Small intestine (tissue), 7 donors: Measurements from ENCODE around the gene IGF2R. TPM values are rescaled to one million over a fixed set of nuclear protein-coding genes. Genes with fewer than 3 reads are reported as not detected.
A peak's percentile ranks its signal among the peaks of the same experiment; 100 is the strongest.

Experiments used
- DNase-seq, 2 donors: peaks; one replicate each; pipeline versions ENCODE4 v3.0.0 to v3.0.0-alpha.2; 2013
- FAIRE-seq: peaks from 2 replicates; lab custom pipeline; 2012; peaks lifted over from hg19 to GRCh38; lab: Jason Lieb, UNC
- H3K27ac ChIP-seq, 3 donors: one replicate each; pipeline ENCODE4 v1.5.1; 2013; ENCODE audit warnings: low read length in 2 of 3, mild to moderate bottlenecking in 2 of 3, control low read depth in 1 of 3, inconsistent platforms in 1 of 3, low read depth in 1 of 3, moderate library complexity in 1 of 3
- H3K27me3 ChIP-seq, 3 donors: one replicate each; pipeline ENCODE4 v1.6.1; 2013; ENCODE audit warnings: low read length in 3 of 3, inconsistent platforms in 1 of 3; ENCODE audit not compliant: control insufficient read depth in 3 of 3, insufficient read depth in 3 of 3
- H3K36me3 ChIP-seq, 3 donors: one replicate each; pipeline ENCODE4 v1.6.1; 2013; ENCODE audit warnings: low read length in 3 of 3, inconsistent platforms in 1 of 3, low read depth in 1 of 3, mild to moderate bottlenecking in 1 of 3, moderate library complexity in 1 of 3; ENCODE audit not compliant: control insufficient read depth in 3 of 3, insufficient read depth in 2 of 3
- H3K4me1 ChIP-seq, 3 donors: one replicate each; pipeline ENCODE4 v1.6.1; 2013; ENCODE audit warnings: low read length in 2 of 3, inconsistent platforms in 1 of 3, low read depth in 1 of 3, mild to moderate bottlenecking in 1 of 3, moderate library complexity in 1 of 3; ENCODE audit not compliant: control insufficient read depth in 3 of 3, insufficient read depth in 2 of 3
- H3K4me3 ChIP-seq, 3 donors: one replicate each; pipeline ENCODE4 v1.5.1; 2013; ENCODE audit warnings: low read length in 3 of 3, control low read depth in 1 of 3, inconsistent platforms in 1 of 3, low read depth in 1 of 3, mild to moderate bottlenecking in 1 of 3, moderate library complexity in 1 of 3
- H3K9me3 ChIP-seq, 2 donors: one replicate each; pipeline ENCODE4 v1.6.1; 2013; ENCODE audit warnings: low read depth in 1 of 2, low read length in 1 of 2; ENCODE audit not compliant: control insufficient read depth in 2 of 2, insufficient read depth in 1 of 2
- WGBS, 3 donors: extraction: QIAGEN DNeasy Blood & Tissue Kit; methylation state at CpG; one replicate each; pipeline ENCODE4 v1.1.7; 2013; 5-methylcytosine and 5-hydroxymethylcytosine counted together
- polyA plus RNA-seq, 4 donors: library from polyadenylated mRNA; stranded (reverse) in 3 of 4; unstranded in 1 of 4; fragments of 200-250 nt in 3 of 4; fragments of 120-200 nt in 1 of 4; gene quantifications; one replicate each; pipeline versions ENCODE4 v1.2.1 to v1.2.3, GENCODE V29; 2013
- donor health status: healthy with polysubstance abuse.
- donor health status: control.
- donor health status: control.
- donor health status: Bipolar disorder and iron deficiency.
- donor health status: healthy.

IGF2R gene
- polyA plus RNA-seq, 4 donors: 4.9 to 111 (median 14.7) TPM

DNA sequence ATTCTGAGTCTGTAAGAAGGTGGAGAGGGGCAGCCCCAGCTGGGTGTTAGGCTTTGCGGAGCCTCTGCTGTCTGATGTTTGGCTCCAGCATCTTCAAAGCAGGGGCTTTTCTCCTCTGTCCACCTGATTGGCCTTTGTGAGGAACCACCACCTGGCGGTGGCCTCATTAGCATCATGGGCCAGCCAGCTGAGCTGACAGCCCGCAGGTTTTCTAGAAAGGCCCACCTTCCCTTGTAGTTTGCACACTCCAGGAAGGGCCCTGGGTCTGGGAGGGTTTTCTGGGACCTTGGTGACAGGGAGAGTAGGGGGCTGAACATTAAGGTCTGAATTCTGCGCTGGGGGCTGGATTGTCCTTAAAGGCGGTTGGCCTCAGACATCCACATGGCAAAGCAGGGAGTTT is 11.6 kb downstream of the IGF2R start:
- FAIRE-seq (no peak), DNase-seq (no peak)
- WGBS, 3 donors: 85 to 96% (median 96%) methylated on average over 5 of the region's 5 CpGs
- no peaks in the 10 kb centered on the region for H3K27me3 ChIP-seq
- H3K27ac ChIP-seq: no peak overlapping the region
- H3K36me3 ChIP-seq: peaks cover 0 to 4% (median 0%) of the 10 kb centered on the region in 3 donors
- no peaks in the 10 kb centered on the region for H3K9me3 ChIP-seq
- H3K4me3 ChIP-seq: no peak overlapping the region
- peaks cover 9 to 43% (median 40%) of the 10 kb centered on the region in 3 donors for H3K4me1 ChIP-seq

DNA sequence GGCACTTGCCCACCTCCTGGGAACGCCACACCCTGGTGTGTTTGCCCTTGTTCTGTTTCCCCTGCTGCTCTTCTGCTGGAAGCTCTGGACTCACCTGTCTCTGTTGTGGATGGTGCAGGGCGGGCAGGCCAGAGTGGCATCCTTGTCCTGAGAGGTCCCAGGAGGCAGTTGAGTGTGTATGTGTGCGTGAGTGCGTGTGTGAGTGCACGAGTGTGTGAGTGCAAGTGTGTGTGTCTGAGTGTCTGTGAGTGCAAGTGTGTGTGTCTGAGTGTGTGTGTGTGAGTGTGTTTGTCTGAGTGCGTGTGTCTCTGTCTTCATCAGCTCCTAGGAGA is 12.2 kb downstream of the IGF2R start:
- DNase-seq (no peak), FAIRE-seq (no peak)
- H3K36me3 ChIP-seq: peaks cover 0 to 4% (median 0%) of the 10 kb centered on the region in 3 donors
- H3K27me3 ChIP-seq: no peaks in the 10 kb centered on the region
- H3K27ac ChIP-seq: peak overlapping the region in 1 of 3 donors; percentile 83
- no peaks in the 10 kb centered on the region for H3K9me3 ChIP-seq
- 84 to 86% (median 85%) methylated on average over 6 of the region's 6 CpGs for WGBS, 3 donors
- peaks cover 9 to 46% (median 40%) of the 10 kb centered on the region in 3 donors for H3K4me1 ChIP-seq
- no peak overlapping the region for H3K4me3 ChIP-seq

DNA sequence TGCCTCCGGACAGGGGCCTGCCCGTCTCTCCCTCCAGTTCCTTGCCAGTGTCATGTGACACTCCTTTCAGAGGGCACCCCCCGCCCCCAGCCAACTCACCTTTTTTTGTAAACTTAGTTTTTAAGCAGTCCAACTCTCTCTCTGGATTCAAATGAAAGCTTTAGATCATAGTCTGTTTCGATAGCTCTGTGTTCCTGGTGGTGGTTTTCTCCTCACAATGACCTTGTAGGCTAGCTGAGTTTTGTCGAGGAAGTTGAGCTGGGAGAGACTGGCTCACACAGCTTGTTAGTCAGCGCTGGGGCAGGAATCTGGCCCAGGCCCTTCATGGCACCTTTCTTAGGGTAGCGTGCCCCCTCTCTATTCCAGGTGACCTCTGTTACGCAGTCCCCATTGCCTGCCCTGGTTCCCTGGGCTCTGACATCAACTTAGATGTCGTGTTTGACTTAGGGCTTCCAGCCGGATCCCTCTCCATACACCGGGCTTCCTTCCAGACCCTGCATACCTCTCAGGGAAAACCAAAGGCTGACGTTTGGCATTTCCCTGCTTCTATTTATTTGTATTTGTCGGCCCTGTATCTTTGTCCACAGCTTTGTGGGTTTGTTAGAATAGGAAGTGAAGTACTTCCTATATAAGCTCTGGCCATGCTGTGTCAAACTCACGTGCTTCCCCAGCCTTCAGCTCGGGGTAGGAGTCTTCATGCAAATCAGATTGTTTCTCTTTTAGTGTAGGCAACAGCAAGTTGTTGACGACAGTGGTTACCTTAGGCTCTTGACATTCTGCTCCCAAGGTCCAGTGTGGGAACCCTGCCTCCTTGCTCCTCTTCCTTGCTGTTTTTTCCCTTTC is 12.7 kb downstream of the IGF2R start:
- peaks cover 9 to 46% (median 40%) of the 10 kb centered on the region in 3 donors for H3K4me1 ChIP-seq
- WGBS, 3 donors: 44 to 55% (median 46%) methylated on average over 16 of the region's 16 CpGs
- DNase-seq (peak; percentile 43 to 44), FAIRE-seq (no peak)
- peak overlapping the region in 2 of 3 donors; percentile 54 to 83 for H3K27ac ChIP-seq
- H3K9me3 ChIP-seq: no peaks in the 10 kb centered on the region
- H3K36me3 ChIP-seq: peaks cover 0 to 4% (median 0%) of the 10 kb centered on the region in 3 donors
- no peak overlapping the region for H3K4me3 ChIP-seq
- H3K27me3 ChIP-seq: no peaks in the 10 kb centered on the region

- peak in 1 of 2 donors; percentile 52 for DNase-seq
Measured at GRCh38 chr6:159982731-159983506, 14.0 kb downstream of the IGF2R start.

DNA sequence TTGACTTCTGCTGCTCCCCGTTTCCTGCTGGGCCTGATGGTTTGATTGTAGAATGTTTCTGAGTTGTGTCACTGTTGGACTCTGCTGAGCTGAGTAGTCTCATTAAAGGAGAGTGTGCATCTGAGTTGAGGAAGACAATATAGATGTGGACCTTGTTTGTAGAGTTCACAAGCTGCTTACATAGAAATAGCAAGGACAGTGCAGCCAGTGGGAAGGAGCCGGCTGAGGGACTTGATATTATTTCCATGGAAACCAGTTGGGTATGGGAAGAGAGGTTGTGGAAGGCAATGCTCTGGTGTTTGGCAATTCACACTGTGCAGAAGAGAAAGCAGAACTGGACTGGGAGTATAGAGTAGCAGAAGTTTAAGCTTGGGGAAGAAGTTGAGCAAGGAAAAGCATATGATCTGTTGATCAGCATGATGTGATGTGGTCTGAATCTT is 14.8 kb downstream of the IGF2R start:
- H3K4me3 ChIP-seq: no peak overlapping the region
- no peaks in the 10 kb centered on the region for H3K27me3 ChIP-seq
- H3K4me1 ChIP-seq: peaks cover 3 to 34% (median 33%) of the 10 kb centered on the region in 3 donors
- peaks cover 0 to 2% (median 0%) of the 10 kb centered on the region in 3 donors for H3K36me3 ChIP-seq
- 35 to 51% (median 49%) methylated on average over 2 of the region's 2 CpGs for WGBS, 3 donors
- FAIRE-seq (no peak), DNase-seq (peak in 1 of 2 donors; percentile 33)
- H3K9me3 ChIP-seq: no peaks in the 10 kb centered on the region
- peak overlapping the region in 2 of 3 donors; percentile 18 to 52 for H3K27ac ChIP-seq

More at GRCh38 chr6:159982731-159983506, 14.0 kb downstream of the IGF2R start:
- Histone ChIP-seq H3K36me3 (peaks cover 0 to 2% (median 0%) of the 10 kb centered on the region in 3 donors), H3K27ac (peak overlapping the region in 2 of 3 donors; percentile 40 to 52), H3K27me3 (no peaks in the 10 kb centered on the region), H3K4me3 (no peak overlapping the region), H3K9me3 (no peaks in the 10 kb centered on the region), H3K4me1 (peaks cover 9 to 40% (median 36%) of the 10 kb centered on the region in 3 donors)
- 57 to 76% (median 64%) methylated on average over 6 of the region's 6 CpGs for WGBS, 3 donors
- FAIRE-seq: no peak

GRCh38 chr6:159984268-159984786 is 15.4 kb downstream of the IGF2R start:
- 84 to 86% (median 86%) methylated on average over 11 of the region's 11 CpGs for WGBS, 3 donors
- FAIRE-seq: no peak
- Histone ChIP-seq H3K36me3 (peaks cover 0 to 6% (median 0%) of the 10 kb centered on the region in 3 donors), H3K4me3 (no peak overlapping the region), H3K27me3 (no peaks in the 10 kb centered on the region), H3K4me1 (peaks cover 6 to 33% (median 28%) of the 10 kb centered on the region in 3 donors), H3K27ac (no peak overlapping the region), H3K9me3 (no peaks in the 10 kb centered on the region)
- DNase-seq: no peak

DNA sequence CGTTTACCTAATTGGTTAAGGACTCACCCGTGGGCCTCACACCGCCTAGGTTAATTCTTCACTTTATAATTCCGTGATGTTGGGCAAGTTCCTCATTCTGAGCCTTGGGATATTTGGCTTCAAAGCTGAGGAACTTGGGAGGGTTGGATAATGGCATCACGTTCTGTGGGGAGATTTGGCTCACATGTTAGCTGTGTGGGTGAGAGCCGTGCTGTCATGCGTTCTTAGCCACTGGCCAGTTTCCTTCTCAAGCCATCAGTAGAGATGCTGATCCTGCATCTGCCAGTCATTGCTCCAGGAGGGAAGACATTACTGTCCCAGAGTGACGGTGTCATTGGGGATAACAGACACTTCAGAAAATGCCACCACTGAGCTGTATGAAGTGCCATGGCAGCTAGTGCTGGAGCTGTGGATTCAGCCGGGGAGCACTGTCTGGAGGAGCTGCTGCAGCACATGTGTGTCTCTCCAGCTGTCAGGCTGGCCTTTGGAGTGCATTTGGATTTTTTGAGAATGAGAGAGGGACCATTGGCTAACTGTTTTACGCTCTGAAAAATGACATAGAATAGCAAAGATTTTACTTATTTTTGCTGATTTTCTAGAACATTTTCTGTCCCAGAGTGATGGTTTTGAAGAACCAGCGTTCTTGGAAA is 16.5 kb downstream of the IGF2R start:
- Histone ChIP-seq H3K27me3 (no peaks in the 10 kb centered on the region), H3K27ac (no peak overlapping the region), H3K9me3 (no peaks in the 10 kb centered on the region), H3K4me1 (peaks cover 9 to 38% (median 28%) of the 10 kb centered on the region in 3 donors), H3K36me3 (peaks cover 0 to 6% (median 0%) of the 10 kb centered on the region in 3 donors), H3K4me3 (no peak overlapping the region)
- FAIRE-seq (no peak), DNase-seq (no peak)
- 78 to 90% (median 89%) methylated on average over 11 of the region's 11 CpGs for WGBS, 3 donors
